ENCODE results near the gene SPRN.

The SPRN gene

DNA sequence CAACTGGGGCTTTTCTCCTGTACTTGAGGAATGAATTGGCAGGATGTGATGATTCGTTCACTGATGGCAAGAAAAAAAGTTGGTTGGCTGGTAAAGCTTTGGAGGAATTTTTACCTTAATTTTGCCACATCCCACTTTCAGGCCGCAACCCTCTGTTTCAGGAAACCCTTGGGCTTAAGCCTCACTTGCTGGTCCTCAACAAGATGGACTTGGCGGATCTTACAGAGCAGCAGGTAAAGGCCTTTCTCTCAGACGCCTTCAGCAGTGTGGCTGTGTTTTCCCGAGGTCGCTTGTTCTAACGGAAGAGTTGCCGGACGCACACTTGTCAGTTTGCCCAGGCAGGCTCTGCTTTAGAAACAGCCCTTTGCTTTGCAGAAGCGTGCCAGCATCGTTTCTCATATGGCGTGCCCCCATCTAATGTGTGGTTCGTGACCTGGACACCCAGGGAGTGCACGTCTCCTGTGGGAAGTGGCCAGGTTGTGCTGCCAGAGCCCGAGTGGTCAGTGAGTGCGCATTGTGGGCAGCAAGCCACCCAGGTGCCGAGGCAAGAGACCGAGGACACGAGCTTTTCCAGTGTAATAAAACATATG, 28.3 kb downstream of the SPRN start:
- Histone ChIP-seq H3K4me3 (ENCODE audit: insufficient read length, low read depth) (no peak overlapping the region), H3K36me3 (ENCODE audit: insufficient read depth, insufficient read length, low read length) (peaks cover 51% of the 10 kb centered on the region), H3K27me3 (ENCODE audit: insufficient read depth, insufficient read length) (no peaks in the 10 kb centered on the region), H3K9me3 (ENCODE audit: insufficient read depth, low read length) (no peaks in the 10 kb centered on the region), H3K4me1 (ENCODE audit: insufficient read depth, insufficient read length) (peaks cover under 1% of the 10 kb centered on the region), H3K9ac (ENCODE audit: insufficient read length, low read depth) (no peak overlapping the region)
- TF ChIP-seq YY1 (IDR thresholded peaks at IDR 0.05; ENCODE audit: insufficient read depth, insufficient read length): no peak
- no peak for TF ChIP-seq ZNF274 (IDR thresholded peaks at IDR 0.05; ENCODE audit: low read depth, low read length)
- TF ChIP-seq SUZ12 (IDR thresholded peaks at IDR 0.05; ENCODE audit: extremely low read depth, insufficient read depth, insufficient read length): no peak
- no peak for DNase-seq (ENCODE audit: low read depth, low spot score)

DNA sequence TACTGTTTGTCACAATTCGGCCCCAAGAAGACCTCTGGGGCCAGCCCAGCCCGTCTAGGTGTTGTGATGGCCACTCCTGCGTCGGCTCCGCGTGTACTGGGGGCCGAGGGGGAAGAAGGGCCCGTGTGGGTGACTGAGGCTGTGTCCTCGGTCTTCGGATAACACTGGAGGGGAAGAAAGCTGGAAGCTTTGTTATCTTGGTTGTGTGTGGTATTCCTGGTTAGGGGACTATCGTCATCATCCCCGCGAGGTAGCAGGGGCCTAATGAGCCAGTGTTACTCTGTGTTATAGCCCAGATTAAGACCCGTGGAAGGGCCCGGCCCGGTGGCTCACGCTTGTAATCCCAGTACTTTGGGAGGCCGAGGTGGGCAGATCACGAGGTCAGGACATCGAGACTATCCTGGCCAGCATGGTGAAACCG, 29.6 kb downstream of the SPRN start:
- H3K9ac ChIP-seq (ENCODE audit: insufficient read length, low read depth): peak overlapping the region; percentile 96
- no peaks in the 10 kb centered on the region for H3K27me3 ChIP-seq (ENCODE audit: insufficient read depth, insufficient read length)
- TF ChIP-seq YY1 (IDR thresholded peaks at IDR 0.05; ENCODE audit: insufficient read depth, insufficient read length): no peak
- no peak for TF ChIP-seq SUZ12 (IDR thresholded peaks at IDR 0.05; ENCODE audit: extremely low read depth, insufficient read depth, insufficient read length)
- no peak for TF ChIP-seq ZNF274 (IDR thresholded peaks at IDR 0.05; ENCODE audit: low read depth, low read length)
- peak overlapping the region; percentile 86 for H3K4me3 ChIP-seq (ENCODE audit: insufficient read length, low read depth)
- peaks cover 40% of the 10 kb centered on the region for H3K36me3 ChIP-seq (ENCODE audit: insufficient read depth, insufficient read length, low read length)
- DNase-seq (ENCODE audit: low read depth, low spot score): no peak
- no peaks in the 10 kb centered on the region for H3K9me3 ChIP-seq (ENCODE audit: insufficient read depth, low read length)
- H3K4me1 ChIP-seq (ENCODE audit: insufficient read depth, insufficient read length): peaks cover 2% of the 10 kb centered on the region

DNA sequence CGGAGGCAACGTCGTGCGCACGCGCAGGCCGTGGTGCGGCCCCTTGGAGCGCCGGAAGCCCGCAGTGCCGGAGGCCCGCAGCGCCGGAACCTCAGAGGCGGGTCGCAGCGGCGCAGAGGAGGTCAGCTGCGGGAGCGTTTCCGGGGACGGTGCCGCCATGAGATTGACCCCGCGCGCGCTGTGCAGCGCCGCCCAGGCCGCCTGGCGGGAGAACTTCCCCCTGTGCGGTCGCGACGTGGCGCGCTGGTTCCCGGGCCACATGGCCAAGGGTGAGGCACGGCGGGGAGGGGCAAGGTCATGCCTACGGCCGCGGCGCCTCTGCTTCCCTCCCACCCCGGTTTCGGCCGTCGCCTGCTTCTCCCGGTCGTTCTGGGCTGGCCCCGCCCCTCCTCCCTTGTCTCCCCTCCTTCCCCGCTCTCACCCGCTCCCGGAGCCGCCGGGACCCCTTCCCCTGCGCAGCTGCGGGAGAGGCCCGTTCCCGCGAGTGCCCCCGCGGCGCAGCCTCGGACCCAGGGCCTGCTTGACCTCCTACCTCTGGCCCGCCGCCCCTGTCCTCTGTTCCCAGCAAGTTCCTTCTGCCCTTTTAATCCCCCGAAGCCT, 30.3 kb downstream of the SPRN start, which contains the start of gene MTG1:
TSS of gene MTG1 (plus strand) at position 94 of the 600 bp plus-strand sequence. CDS start at position 158, 64 bp downstream.
- peak; percentile 81 for DNase-seq (ENCODE audit: low read depth, low spot score)
- TF ChIP-seq YY1 (IDR thresholded peaks at IDR 0.05; ENCODE audit: insufficient read depth, insufficient read length) (peak; percentile 27), SUZ12 (IDR thresholded peaks at IDR 0.05; ENCODE audit: extremely low read depth, insufficient read depth, insufficient read length) (no peak)
- H3K4me1 ChIP-seq (ENCODE audit: insufficient read depth, insufficient read length): peaks cover 2% of the 10 kb centered on the region
- no peaks in the 10 kb centered on the region for H3K27me3 ChIP-seq (ENCODE audit: insufficient read depth, insufficient read length)
- no peaks in the 10 kb centered on the region for H3K9me3 ChIP-seq (ENCODE audit: insufficient read depth, low read length)
- peak within 1 kb of the TSS; percentile 96 for H3K9ac ChIP-seq (ENCODE audit: insufficient read length, low read depth)
- peak within 1 kb of the TSS; percentile 86 for H3K4me3 ChIP-seq (ENCODE audit: insufficient read length, low read depth)
- peaks cover 34% of the 10 kb centered on the region for H3K36me3 ChIP-seq (ENCODE audit: insufficient read depth, insufficient read length, low read length)

DNA sequence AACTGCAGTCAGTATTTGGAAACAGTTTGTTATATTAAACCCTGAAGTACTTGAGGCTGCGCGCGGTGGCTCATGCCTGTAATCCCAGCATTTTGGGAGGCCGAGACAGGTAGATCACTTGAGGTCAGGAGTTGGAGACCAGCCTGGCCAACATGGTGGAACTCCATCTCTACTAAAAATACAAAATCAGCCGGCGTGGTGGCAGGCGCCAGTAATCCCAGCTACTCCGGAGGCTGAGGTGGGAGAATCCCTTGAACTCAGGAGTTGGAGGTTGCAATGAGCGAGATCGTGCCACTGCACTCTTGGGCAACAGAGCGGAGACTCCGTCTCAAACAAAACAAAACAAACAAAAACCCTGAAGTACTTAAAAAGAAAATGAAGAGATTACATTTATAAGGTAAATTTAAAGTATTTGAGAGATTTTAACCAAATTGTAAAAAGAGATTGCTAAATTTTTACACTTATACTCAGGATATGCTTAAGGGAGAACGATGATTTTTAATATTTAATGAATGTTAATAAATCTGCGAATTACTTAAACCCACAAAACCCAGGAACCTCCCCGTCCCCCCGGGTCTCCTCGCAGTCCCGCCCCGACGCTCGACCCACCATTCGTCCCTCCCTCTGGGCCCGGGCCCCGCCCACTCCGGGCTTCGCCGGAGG, 30.9 kb downstream of the SPRN start:
- TF ChIP-seq SUZ12 (IDR thresholded peaks at IDR 0.05; ENCODE audit: extremely low read depth, insufficient read depth, insufficient read length) (no peak), ZNF274 (IDR thresholded peaks at IDR 0.05; ENCODE audit: low read depth, low read length) (no peak), YY1 (IDR thresholded peaks at IDR 0.05; ENCODE audit: insufficient read depth, insufficient read length) (no peak)
- no peak for DNase-seq (ENCODE audit: low read depth, low spot score)
- no peaks in the 10 kb centered on the region for H3K9me3 ChIP-seq (ENCODE audit: insufficient read depth, low read length)
- H3K4me3 ChIP-seq (ENCODE audit: insufficient read length, low read depth): no peak overlapping the region
- peaks cover 28% of the 10 kb centered on the region for H3K36me3 ChIP-seq (ENCODE audit: insufficient read depth, insufficient read length, low read length)
- H3K4me1 ChIP-seq (ENCODE audit: insufficient read depth, insufficient read length): peaks cover 2% of the 10 kb centered on the region
- H3K27me3 ChIP-seq (ENCODE audit: insufficient read depth, insufficient read length): no peaks in the 10 kb centered on the region
- no peak overlapping the region for H3K9ac ChIP-seq (ENCODE audit: insufficient read length, low read depth)

DNA sequence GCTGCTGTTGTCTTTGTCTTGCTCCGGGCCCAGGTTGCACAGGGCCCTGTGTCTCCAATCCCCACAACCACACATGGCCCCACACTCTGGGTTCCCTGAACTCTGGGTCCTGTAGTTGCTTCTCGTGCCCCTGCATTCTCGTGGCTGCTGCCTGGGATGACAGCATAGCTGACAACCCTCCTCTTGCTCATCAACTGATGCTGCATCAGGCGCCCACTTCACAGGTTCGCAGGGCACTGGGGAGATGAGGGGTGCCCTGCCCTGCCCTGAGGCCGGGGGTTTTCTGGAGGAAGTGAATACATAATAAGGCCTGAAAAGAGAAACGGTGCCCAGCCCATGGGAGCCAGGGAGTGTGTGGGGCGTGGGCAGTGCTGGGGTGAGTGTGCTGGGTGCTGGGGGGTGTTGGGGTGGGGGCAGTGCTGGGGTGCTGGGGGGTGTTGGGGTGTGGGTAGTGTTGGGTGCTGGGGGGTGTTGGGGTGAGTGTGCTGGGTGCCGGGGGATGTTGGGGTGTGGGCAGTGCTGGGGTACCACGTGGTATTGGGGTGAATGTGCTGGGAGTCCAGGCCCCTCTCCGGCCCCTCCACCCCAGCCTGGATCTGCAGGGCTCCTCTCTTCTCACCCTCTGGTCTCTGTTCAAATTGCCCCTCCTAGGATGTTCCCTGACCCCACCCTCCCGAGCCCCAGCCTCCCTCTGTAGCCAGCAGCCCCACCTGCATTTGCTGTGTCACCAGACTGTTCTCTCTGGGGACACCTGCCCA, 32.5 kb downstream of the SPRN start:
- TF ChIP-seq ZNF274 (IDR thresholded peaks at IDR 0.05; ENCODE audit: low read depth, low read length) (no peak), YY1 (IDR thresholded peaks at IDR 0.05; ENCODE audit: insufficient read depth, insufficient read length) (no peak), SUZ12 (IDR thresholded peaks at IDR 0.05; ENCODE audit: extremely low read depth, insufficient read depth, insufficient read length) (no peak)
- no peaks in the 10 kb centered on the region for H3K27me3 ChIP-seq (ENCODE audit: insufficient read depth, insufficient read length)
- peaks cover 2% of the 10 kb centered on the region for H3K4me1 ChIP-seq (ENCODE audit: insufficient read depth, insufficient read length)
- peak overlapping the region; percentile 42 for H3K9ac ChIP-seq (ENCODE audit: insufficient read length, low read depth)
- H3K36me3 ChIP-seq (ENCODE audit: insufficient read depth, insufficient read length, low read length): peaks cover 16% of the 10 kb centered on the region
- H3K9me3 ChIP-seq (ENCODE audit: insufficient read depth, low read length): no peaks in the 10 kb centered on the region
- H3K4me3 ChIP-seq (ENCODE audit: insufficient read length, low read depth): no peak overlapping the region
- DNase-seq (ENCODE audit: low read depth, low spot score): no peak

DNA sequence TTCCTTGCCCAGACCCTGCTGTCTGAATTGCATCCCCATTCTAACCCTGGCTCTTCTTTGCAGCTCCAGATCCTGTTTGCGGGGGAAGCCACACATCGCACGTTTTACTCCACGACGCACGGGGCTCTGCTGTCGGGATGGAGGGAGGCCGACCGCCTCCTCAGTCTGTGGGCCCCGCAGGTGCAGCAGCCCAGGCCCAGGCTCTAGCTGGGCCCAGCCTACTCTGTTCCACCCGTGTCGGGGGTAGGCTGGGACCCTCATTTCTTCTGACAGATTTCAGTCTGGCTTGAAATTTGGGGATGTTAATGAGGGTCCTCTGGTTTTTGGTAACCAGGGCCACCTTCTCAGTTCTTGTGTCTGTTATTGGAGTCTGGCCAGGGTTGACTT, 33.2 kb downstream of the SPRN start:
- TF ChIP-seq ZNF274 (IDR thresholded peaks at IDR 0.05; ENCODE audit: low read depth, low read length) (no peak), YY1 (IDR thresholded peaks at IDR 0.05; ENCODE audit: insufficient read depth, insufficient read length) (no peak), SUZ12 (IDR thresholded peaks at IDR 0.05; ENCODE audit: extremely low read depth, insufficient read depth, insufficient read length) (no peak)
- H3K36me3 ChIP-seq (ENCODE audit: insufficient read depth, insufficient read length, low read length): peaks cover 10% of the 10 kb centered on the region
- no peak overlapping the region for H3K9ac ChIP-seq (ENCODE audit: insufficient read length, low read depth)
- peaks cover 2% of the 10 kb centered on the region for H3K4me1 ChIP-seq (ENCODE audit: insufficient read depth, insufficient read length)
- no peak for DNase-seq (ENCODE audit: low read depth, low spot score)
- no peaks in the 10 kb centered on the region for H3K9me3 ChIP-seq (ENCODE audit: insufficient read depth, low read length)
- H3K27me3 ChIP-seq (ENCODE audit: insufficient read depth, insufficient read length): no peaks in the 10 kb centered on the region
- H3K4me3 ChIP-seq (ENCODE audit: insufficient read length, low read depth): no peak overlapping the region

Data from NT2/D1 (cell line).